GM12878 (cell line): Measurements from ENCODE around the gene ZMYND15.

Source experiments
- CBX3 ChIP-seq: fragments of 200-600 bp; sonication (generic); IDR thresholded peaks from 2 replicates; pipeline ENCODE4 v1.6.1; 2016; ENCODE audit warnings: low read depth, borderline replicate concordance
- DPF2 ChIP-seq: fragments of 450-650 bp; IDR thresholded peaks from 2 replicates; pipeline ENCODE4 v1.6.1; 2017; ENCODE audit warnings: mild to moderate bottlenecking
- MTA3 ChIP-seq: IDR thresholded peaks from 2 replicates; pipeline ENCODE4 v1.6.1; 2012; ENCODE audit warnings: low read length, inconsistent platforms, borderline replicate concordance
- NBN ChIP-seq: fragments of 450-650 bp; IDR thresholded peaks from 2 replicates; pipeline ENCODE4 v1.6.1; 2016
- RFX5 ChIP-seq: IDR thresholded peaks from 2 replicates; pipeline ENCODE4 v1.6.1; 2011; ENCODE audit warnings: low read depth, low read length, improper control_type of control experiment
- TAF1 ChIP-seq: IDR thresholded peaks from 2 replicates; pipeline ENCODE4 v1.6.1; 2011; ENCODE audit warnings: mild to moderate bottlenecking, low read depth, low read length, borderline replicate concordance
- YBX1 ChIP-seq: fragments of 450-650 bp; IDR thresholded peaks from 2 replicates; pipeline ENCODE4 v1.6.1; 2016; ENCODE audit warnings: antibody characterized with exemption
- ZNF274 ChIP-seq: IDR thresholded peaks from one replicate; pipeline ENCODE4 v1.8.0; 2011; ENCODE audit not compliant: insufficient read length, insufficient read depth
- TF ChIP-seq, protein P1 (sequence below), 3 experiments: IDR thresholded peaks in 2 of 3; conservative IDR thresholded peaks in 1 of 3; 2 replicates each; pipeline ENCODE4 v1.5.1; 2011; ENCODE audit warnings: low read depth in 3 of 3, low read length in 3 of 3, mild to moderate bottlenecking in 3 of 3, control low read depth in 2 of 3, moderate library complexity in 2 of 3, inconsistent platforms in 1 of 3, mixed read lengths in 1 of 3; ENCODE audit not compliant: control insufficient read depth in 2 of 3, insufficient read depth in 1 of 3; ENCODE audit errors: extremely low read depth in 1 of 3
- TF ChIP-seq, protein P2 (sequence below): IDR thresholded peaks from 2 replicates; pipeline ENCODE4 v1.6.1; 2012; ENCODE audit warnings: low read length, inconsistent platforms
- TF ChIP-seq, protein P3 (sequence below): IDR thresholded peaks from 2 replicates; pipeline ENCODE4 v1.6.1; 2011; ENCODE audit warnings: mild to moderate bottlenecking, low read depth, low read length, moderate library complexity; ENCODE audit not compliant: insufficient replicate concordance
- TF ChIP-seq, protein P4 (sequence below): IDR thresholded peaks from 2 replicates; pipeline ENCODE4 v1.6.1; 2011; ENCODE audit warnings: low read depth, low read length, improper control_type of control experiment, borderline replicate concordance

DNA sequence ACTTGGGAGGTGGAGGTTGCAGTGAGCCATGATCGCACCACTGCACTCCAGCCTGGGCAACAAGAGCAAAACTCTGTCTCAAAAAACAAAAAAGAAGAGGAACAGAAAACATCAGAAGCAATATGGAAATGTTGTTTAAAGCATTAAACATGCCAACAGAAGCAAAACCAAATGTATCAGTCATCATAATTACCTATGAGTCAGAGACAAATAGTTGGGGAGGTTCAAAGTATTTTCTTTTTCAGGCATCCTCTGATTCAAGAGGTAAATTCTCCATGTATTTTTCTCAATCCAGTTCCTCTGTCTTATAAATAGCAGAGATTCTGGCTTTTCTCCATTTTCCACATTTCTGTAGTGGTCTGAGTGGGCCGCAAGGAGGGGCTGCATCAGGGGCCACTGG lies 30.0 kb downstream of the ZMYND15 start:
- TF ChIP-seq, protein P1, sequence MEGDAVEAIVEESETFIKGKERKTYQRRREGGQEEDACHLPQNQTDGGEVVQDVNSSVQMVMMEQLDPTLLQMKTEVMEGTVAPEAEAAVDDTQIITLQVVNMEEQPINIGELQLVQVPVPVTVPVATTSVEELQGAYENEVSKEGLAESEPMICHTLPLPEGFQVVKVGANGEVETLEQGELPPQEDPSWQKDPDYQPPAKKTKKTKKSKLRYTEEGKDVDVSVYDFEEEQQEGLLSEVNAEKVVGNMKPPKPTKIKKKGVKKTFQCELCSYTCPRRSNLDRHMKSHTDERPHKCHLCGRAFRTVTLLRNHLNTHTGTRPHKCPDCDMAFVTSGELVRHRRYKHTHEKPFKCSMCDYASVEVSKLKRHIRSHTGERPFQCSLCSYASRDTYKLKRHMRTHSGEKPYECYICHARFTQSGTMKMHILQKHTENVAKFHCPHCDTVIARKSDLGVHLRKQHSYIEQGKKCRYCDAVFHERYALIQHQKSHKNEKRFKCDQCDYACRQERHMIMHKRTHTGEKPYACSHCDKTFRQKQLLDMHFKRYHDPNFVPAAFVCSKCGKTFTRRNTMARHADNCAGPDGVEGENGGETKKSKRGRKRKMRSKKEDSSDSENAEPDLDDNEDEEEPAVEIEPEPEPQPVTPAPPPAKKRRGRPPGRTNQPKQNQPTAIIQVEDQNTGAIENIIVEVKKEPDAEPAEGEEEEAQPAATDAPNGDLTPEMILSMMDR (IDR thresholded peaks at IDR 0.05 in 2 of 3, conservative IDR thresholded peaks at IDR 0.05 in 1 of 3; ENCODE audit: control insufficient read depth in 2 of 3, extremely low read depth in 1 of 3, insufficient read depth in 1 of 3, low read depth in 3 of 3, low read length in 3 of 3): no peak
- TF ChIP-seq ZNF274 (no peak), CBX3 (no peak), NBN (no peak), TAF1 (no peak), RFX5 (no peak), DPF2 (no peak), YBX1 (no peak), MTA3 (no peak)
- TF ChIP-seq, protein P2, sequence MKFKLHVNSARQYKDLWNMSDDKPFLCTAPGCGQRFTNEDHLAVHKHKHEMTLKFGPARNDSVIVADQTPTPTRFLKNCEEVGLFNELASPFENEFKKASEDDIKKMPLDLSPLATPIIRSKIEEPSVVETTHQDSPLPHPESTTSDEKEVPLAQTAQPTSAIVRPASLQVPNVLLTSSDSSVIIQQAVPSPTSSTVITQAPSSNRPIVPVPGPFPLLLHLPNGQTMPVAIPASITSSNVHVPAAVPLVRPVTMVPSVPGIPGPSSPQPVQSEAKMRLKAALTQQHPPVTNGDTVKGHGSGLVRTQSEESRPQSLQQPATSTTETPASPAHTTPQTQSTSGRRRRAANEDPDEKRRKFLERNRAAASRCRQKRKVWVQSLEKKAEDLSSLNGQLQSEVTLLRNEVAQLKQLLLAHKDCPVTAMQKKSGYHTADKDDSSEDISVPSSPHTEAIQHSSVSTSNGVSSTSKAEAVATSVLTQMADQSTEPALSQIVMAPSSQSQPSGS: no peak
- TF ChIP-seq, protein P3, sequence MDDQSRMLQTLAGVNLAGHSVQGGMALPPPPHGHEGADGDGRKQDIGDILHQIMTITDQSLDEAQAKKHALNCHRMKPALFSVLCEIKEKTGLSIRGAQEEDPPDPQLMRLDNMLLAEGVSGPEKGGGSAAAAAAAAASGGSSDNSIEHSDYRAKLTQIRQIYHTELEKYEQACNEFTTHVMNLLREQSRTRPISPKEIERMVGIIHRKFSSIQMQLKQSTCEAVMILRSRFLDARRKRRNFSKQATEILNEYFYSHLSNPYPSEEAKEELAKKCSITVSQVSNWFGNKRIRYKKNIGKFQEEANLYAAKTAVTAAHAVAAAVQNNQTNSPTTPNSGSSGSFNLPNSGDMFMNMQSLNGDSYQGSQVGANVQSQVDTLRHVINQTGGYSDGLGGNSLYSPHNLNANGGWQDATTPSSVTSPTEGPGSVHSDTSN: no peak
- TF ChIP-seq, protein P4, sequence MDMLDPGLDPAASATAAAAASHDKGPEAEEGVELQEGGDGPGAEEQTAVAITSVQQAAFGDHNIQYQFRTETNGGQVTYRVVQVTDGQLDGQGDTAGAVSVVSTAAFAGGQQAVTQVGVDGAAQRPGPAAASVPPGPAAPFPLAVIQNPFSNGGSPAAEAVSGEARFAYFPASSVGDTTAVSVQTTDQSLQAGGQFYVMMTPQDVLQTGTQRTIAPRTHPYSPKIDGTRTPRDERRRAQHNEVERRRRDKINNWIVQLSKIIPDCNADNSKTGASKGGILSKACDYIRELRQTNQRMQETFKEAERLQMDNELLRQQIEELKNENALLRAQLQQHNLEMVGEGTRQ: no peak
